Ovary (tissue), 3 donors: Measurements from ENCODE around the gene GALNT4.

Experiments used
- CTCF ChIP-seq, 3 donors: fragments of 450-650 bp in 2 of 3; fragments of 200-600 bp in 1 of 3; IDR thresholded peaks; one replicate each; pipeline versions ENCODE4 v1.5.1 to v1.8.0; 2016 to 2022; ENCODE audit warnings: antibody characterized with exemption in 3 of 3, mild to moderate bottlenecking in 1 of 3
- EP300 ChIP-seq: sonication (generic); formaldehyde crosslinking; IDR thresholded peaks from one replicate; pipeline ENCODE4 v1.6.1; 2017; ENCODE audit warnings: antibody characterized with exemption
- POLR2A ChIP-seq: fragments of 450-650 bp; IDR thresholded peaks from one replicate; pipeline ENCODE4 v1.6.1; 2017; ENCODE audit warnings: antibody characterized with exemption, mild to moderate bottlenecking, moderate library complexity
- donor health status: DM: no; HTN: no; CAD: no.

GRCh38 chr12:89542912-89543592 is 18.5 kb upstream of the GALNT4 start:
- TF ChIP-seq EP300, result no peak
- peak; percentile 45 to 72 (median 67) for TF ChIP-seq CTCF (IDR thresholded peaks at IDR 0.05)
- no peak for TF ChIP-seq POLR2A
